Spleen (tissue), 11 donors: ENCODE measurements around the gene COL9A2. TPM values are rescaled to one million over a fixed set of nuclear protein-coding genes. Genes with fewer than 3 reads are reported as not detected.
A peak's percentile ranks its signal among the peaks of the same experiment; 100 is the strongest.

Source experiments
- DNase-seq: peaks from one replicate; pipeline ENCODE4 v3.0.0-alpha.2; 2020
- H3K27ac ChIP-seq, 8 donors: fragments of 200-600 bp; sonication (generic) in 7 of 8; 1 replicate in 4 of 8; 2 replicates in 4 of 8; pipeline versions ENCODE4 v1.5.0 to v1.8.0; 2016 to 2021; ENCODE audit warnings: inconsistent platforms in 4 of 8, mild to moderate bottlenecking in 4 of 8, moderate library complexity in 1 of 8
- H3K27me3 ChIP-seq, 7 donors: fragments of 200-600 bp; sonication (generic) in 6 of 7; replicated peaks in 1 of 7; 1 replicate in 4 of 7; 2 replicates in 3 of 7; pipeline versions ENCODE4 v1.5.0 to v1.8.0; 2016 to 2021; ENCODE audit warnings: inconsistent platforms in 3 of 7, mild to moderate bottlenecking in 1 of 7
- H3K36me3 ChIP-seq, 6 donors: fragments of 200-600 bp; sonication (generic) in 5 of 6; 1 replicate in 4 of 6; 2 replicates in 2 of 6; pipeline versions ENCODE4 v1.5.0 to v1.8.0; 2016 to 2021; ENCODE audit warnings: inconsistent platforms in 2 of 6
- H3K4me1 ChIP-seq, 6 donors: fragments of 200-600 bp; sonication (generic) in 5 of 6; 1 replicate in 3 of 6; 2 replicates in 3 of 6; pipeline versions ENCODE4 v1.5.0 to v1.8.0; 2016 to 2021; ENCODE audit warnings: inconsistent platforms in 3 of 6
- H3K4me3 ChIP-seq, 8 donors: fragments of 200-600 bp; sonication (generic) in 7 of 8; 1 replicate in 4 of 8; 2 replicates in 4 of 8; pipeline versions ENCODE4 v1.5.0 to v1.8.0; 2016 to 2021; ENCODE audit warnings: inconsistent platforms in 4 of 8, mild to moderate bottlenecking in 4 of 8, moderate library complexity in 2 of 8
- H3K9me3 ChIP-seq, 8 donors: fragments of 200-600 bp; sonication (generic) in 7 of 8; 1 replicate in 4 of 8; 2 replicates in 4 of 8; pipeline versions ENCODE4 v1.5.0 to v1.8.0; 2016 to 2021; ENCODE audit warnings: inconsistent platforms in 4 of 8
- CTCF ChIP-seq, 11 experiments: fragments of 200-600 bp in 7 of 11; fragments of 450-650 bp in 4 of 11; sonication (generic) in 4 of 11; IDR thresholded peaks in 8 of 11; conservative IDR thresholded peaks in 3 of 11; 1 replicate in 7 of 11; 2 replicates in 4 of 11; pipeline versions ENCODE4 v1.4.0 to v1.8.0; 2016 to 2021; ENCODE audit warnings: antibody characterized with exemption in 11 of 11, inconsistent platforms in 4 of 11, mild to moderate bottlenecking in 1 of 11
- POLR2A ChIP-seq, 3 donors: fragments of 450-650 bp; IDR thresholded peaks; one replicate each; pipeline ENCODE4 v1.5.1; 2017; ENCODE audit warnings: antibody characterized with exemption in 3 of 3, mild to moderate bottlenecking in 1 of 3
- POLR2AphosphoS5 ChIP-seq, 3 donors: sonication (generic); formaldehyde crosslinking; IDR thresholded peaks; one replicate each; pipeline ENCODE4 v1.5.1; 2017; ENCODE audit warnings: antibody characterized with exemption in 3 of 3
- WGBS, 5 donors: extraction: QIAGEN DNeasy Blood & Tissue Kit in 3 of 5; methylation state at CpG; one replicate each; pipeline versions ENCODE4 v1.1.5 to v1.1.7; 2013 to 2018; 5-methylcytosine and 5-hydroxymethylcytosine counted together
- intact Hi-C: fragments of 100-400 bp; cut with DNase I; formaldehyde crosslinking; loops from one replicate; pipeline ENCODE4 v1.15.0; 2023; ENCODE audit warnings: low total_unique reads
- polyA plus RNA-seq, 3 donors: library from polyadenylated mRNA; stranded (reverse); fragments of 200-250 nt; gene quantifications; one replicate each; pipeline ENCODE4 v1.2.1, GENCODE V29; 2013
- total RNA-seq, 7 donors: library from RNA; depleted of rRNA in 3 of 7; stranded (reverse); fragments of >200 nt in 3 of 7; fragmentation: NEBNext Ultra II Directional in 4 of 7; extraction: Animal tissue kit (Norgen Biotek cat#: 25700) in 4 of 7; gene quantifications; one replicate each; pipeline versions ENCODE4 v1.1.0 to v1.2.1, GENCODE V29; 2016 to 2021
- donor health status: healthy with polysubstance abuse.
- donor health status: DM: no; HTN: no; CAD: no; lungs with moderate emphysema.
- donor health status: DM: no; HTN: no; CAD: no.
- donor health status: Bipolar disorder and iron deficiency.
- donor health status: healthy.
- donor health status: DM: no; HTN: no; CAD: no.
- donor health status: DM: yes; HTN: yes; CAD: no.

The COL9A2 gene
- total and polyA plus RNA-seq, 10 donors: 3.1 to 17.8 (median 7.8) TPM

GRCh38 chr1:40256401-40257084 lies 60.5 kb downstream of the COL9A2 start:
- Histone ChIP-seq H3K27ac (peak overlapping the region in 7 of 8 donors; percentile 91 to 98 (median 95)), H3K27me3 (no peaks in the 10 kb centered on the region), H3K9me3 (no peaks in the 10 kb centered on the region), H3K4me1 (peaks cover 24 to 59% (median 43%) of the 10 kb centered on the region in 6 donors), H3K36me3 (peaks cover 0 to 23% (median 16%) of the 10 kb centered on the region in 6 donors), H3K4me3 (peak overlapping the region in 7 of 8 donors; percentile 72 to 98 (median 93))
- intact Hi-C loops: no loop called here
- no peak for TF ChIP-seq POLR2AphosphoS5 (IDR thresholded peaks at IDR 0.05)
- no peak for TF ChIP-seq POLR2A (IDR thresholded peaks at IDR 0.05)
- TF ChIP-seq CTCF (IDR thresholded peaks at IDR 0.05 in 8 of 11, conservative IDR thresholded peaks at IDR 0.05 in 3 of 11): no peak
- DNase-seq: no peak
- WGBS, 5 donors: 74 to 81% (median 77%) methylated on average over 6 of the region's 6 CpGs

DNA sequence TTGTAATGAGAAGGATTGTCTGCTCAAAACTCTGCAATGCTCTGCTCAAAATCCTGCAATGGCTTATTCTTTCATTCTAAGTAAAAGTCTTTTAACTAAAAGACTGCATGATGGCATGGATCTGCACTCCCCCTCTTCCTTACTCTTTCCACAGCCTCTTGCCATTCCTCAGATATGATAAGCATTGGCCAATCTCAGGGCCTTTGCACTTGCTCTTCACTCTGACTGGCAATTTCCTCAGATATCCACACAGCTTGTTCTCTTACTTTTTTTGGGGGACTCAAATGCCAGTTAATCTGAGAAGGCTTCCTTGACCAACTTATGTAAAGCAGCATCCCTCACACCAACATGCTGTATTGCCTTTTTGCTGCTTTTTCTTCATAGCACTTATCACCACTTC lies 61.9 kb downstream of the COL9A2 start:
- H3K27me3 ChIP-seq: no peaks in the 10 kb centered on the region
- peaks cover 24 to 46% (median 36%) of the 10 kb centered on the region in 6 donors for H3K4me1 ChIP-seq
- H3K27ac ChIP-seq: no peak overlapping the region
- TF ChIP-seq POLR2A (IDR thresholded peaks at IDR 0.05) (no peak), POLR2AphosphoS5 (IDR thresholded peaks at IDR 0.05) (no peak), CTCF (IDR thresholded peaks at IDR 0.05 in 8 of 11, conservative IDR thresholded peaks at IDR 0.05 in 3 of 11) (no peak)
- intact Hi-C loops: no loop called here
- H3K36me3 ChIP-seq: peaks cover 0 to 10% (median 4%) of the 10 kb centered on the region in 6 donors
- no peak for DNase-seq
- H3K4me3 ChIP-seq: no peak overlapping the region
- no peaks in the 10 kb centered on the region for H3K9me3 ChIP-seq

- no peak for TF ChIP-seq POLR2AphosphoS5 (IDR thresholded peaks at IDR 0.05)
- TF ChIP-seq CTCF (IDR thresholded peaks at IDR 0.05 in 8 of 11, conservative IDR thresholded peaks at IDR 0.05 in 3 of 11): no peak
- no peaks in the 10 kb centered on the region for H3K9me3 ChIP-seq
- 67 to 98% (median 94%) methylated on average over 2 of the region's 2 CpGs for WGBS, 5 donors
- no peak overlapping the region for H3K4me3 ChIP-seq
- no peak for DNase-seq
- H3K27ac ChIP-seq: no peak overlapping the region
- intact Hi-C loops: no loop called here
- H3K4me1 ChIP-seq: peaks cover 13 to 25% (median 17%) of the 10 kb centered on the region in 6 donors
- no peaks in the 10 kb centered on the region for H3K36me3 ChIP-seq
- no peaks in the 10 kb centered on the region for H3K27me3 ChIP-seq
Observed at GRCh38 chr1:40252601-40253000, 64.5 kb downstream of the COL9A2 start.

GRCh38 chr1:40251456-40251855 lies 65.6 kb downstream of the COL9A2 start:
- TF ChIP-seq POLR2AphosphoS5 (IDR thresholded peaks at IDR 0.05) (no peak), POLR2A (IDR thresholded peaks at IDR 0.05) (no peak), CTCF (IDR thresholded peaks at IDR 0.05 in 8 of 11, conservative IDR thresholded peaks at IDR 0.05 in 3 of 11) (no peak)
- H3K36me3 ChIP-seq: no peaks in the 10 kb centered on the region
- intact Hi-C loops: no loop called here
- no peak overlapping the region for H3K27ac ChIP-seq
- no peaks in the 10 kb centered on the region for H3K27me3 ChIP-seq
- 65 to 75% (median 68%) methylated on average over 4 of the region's 4 CpGs for WGBS, 5 donors
- H3K4me1 ChIP-seq: peaks cover 6 to 16% (median 8%) of the 10 kb centered on the region in 6 donors
- no peak for DNase-seq
- no peak overlapping the region for H3K4me3 ChIP-seq
- H3K9me3 ChIP-seq: no peaks in the 10 kb centered on the region

Other genes with a start within 250 kb of the COL9A2 start
- 100 to 1,000 TPM; 180 to 282 (median 214) TPM for gene PPT1, start 220.0 kb downstream of the COL9A2 start, total RNA-seq
- 10 to 100 TPM; 57.1 to 88.0 (median 86.8) TPM for gene PPT1, start 220.0 kb downstream of the COL9A2 start, polyA plus RNA-seq
- gene RLF, start 155.9 kb downstream of the COL9A2 start, total RNA-seq: 10 to 100 TPM; 15.9 to 26.3 (median 22.6) TPM
- 1 to 10 TPM; 3.8 to 4.6 (median 4.1) TPM for gene RLF, start 155.9 kb downstream of the COL9A2 start, polyA plus RNA-seq
- not detected for gene TMCO2, start 69.3 kb downstream of the COL9A2 start, total RNA-seq
- gene TMCO2, start 69.3 kb downstream of the COL9A2 start, polyA plus RNA-seq: under 1 TPM in 2 of 3 donors, not detected in 1; 0.38 to 0.48 TPM
- gene ZMPSTE24, start 59.0 kb downstream of the COL9A2 start, total RNA-seq: 10 to 100 TPM; 20.4 to 33.3 (median 25.2) TPM
- gene ZMPSTE24, start 59.0 kb downstream of the COL9A2 start, polyA plus RNA-seq: 10 to 100 TPM in 2 of 3 donors, 1 to 10 TPM in 1; 7.9 to 10.9 (median 10.6) TPM
- gene SMAP2, start 56.4 kb upstream of the COL9A2 start, total RNA-seq: 100 to 1,000 TPM; 120 to 435 (median 252) TPM
- 100 to 1,000 TPM; 135 to 196 (median 148) TPM for gene SMAP2, start 56.4 kb upstream of the COL9A2 start, polyA plus RNA-seq
- gene ZFP69B, start 133.2 kb upstream of the COL9A2 start, total RNA-seq: 1 to 10 TPM; 1.9 to 5.0 (median 2.6) TPM
- gene ZFP69B, start 133.2 kb upstream of the COL9A2 start, polyA plus RNA-seq: 1 to 10 TPM in 1 of 3 donors, under 1 TPM in 2; 0.80 to 1.0 (median 0.96) TPM
- gene ZFP69, start 160.0 kb upstream of the COL9A2 start, total RNA-seq: 1 to 10 TPM; 2.6 to 6.6 (median 3.8) TPM
- gene ZFP69, start 160.0 kb upstream of the COL9A2 start, polyA plus RNA-seq: 1 to 10 TPM; 4.2 to 5.0 (median 4.4) TPM
- gene EXO5, start 191.5 kb upstream of the COL9A2 start, total RNA-seq: 10 to 100 TPM in 3 of 7 donors, 1 to 10 TPM in 4; 7.2 to 13.5 (median 9.1) TPM
- 1 to 10 TPM; 6.2 to 8.0 (median 7.7) TPM for gene EXO5, start 191.5 kb upstream of the COL9A2 start, polyA plus RNA-seq
- gene ZNF684, start 214.4 kb upstream of the COL9A2 start, total RNA-seq: 1 to 10 TPM; 4.5 to 8.5 (median 5.2) TPM
- 1 to 10 TPM; 3.4 to 4.2 (median 4.1) TPM for gene ZNF684, start 214.4 kb upstream of the COL9A2 start, polyA plus RNA-seq